Stomach smooth muscle (tissue), 2 donors: ENCODE results near the gene TYRP1.

Source experiments
- H3K27ac ChIP-seq: one replicate; pipeline ENCODE4 v1.7.0; 2013; ENCODE audit warnings: mild to moderate bottlenecking, low read length, inconsistent platforms
- H3K27me3 ChIP-seq, 2 donors: one replicate each; pipeline ENCODE4 v1.7.0; 2013; ENCODE audit warnings: low read length in 2 of 2; ENCODE audit not compliant: insufficient read depth in 2 of 2, control insufficient read depth in 1 of 2
- H3K36me3 ChIP-seq, 2 donors: one replicate each; pipeline ENCODE4 v1.7.0; 2013; ENCODE audit warnings: low read length in 2 of 2; ENCODE audit not compliant: control insufficient read depth in 2 of 2, insufficient read depth in 2 of 2
- H3K4me1 ChIP-seq: one replicate; pipeline ENCODE4 v1.7.0; 2013; ENCODE audit warnings: low read length; ENCODE audit not compliant: control insufficient read depth, insufficient read depth
- H3K4me3 ChIP-seq, 2 donors: one replicate each; pipeline ENCODE4 v1.7.0; 2013; ENCODE audit warnings: low read length in 2 of 2
- H3K9ac ChIP-seq, 2 donors: one replicate each; pipeline ENCODE4 v1.7.0; 2013; ENCODE audit warnings: low read length in 2 of 2, mild to moderate bottlenecking in 1 of 2
- H3K9me3 ChIP-seq, 2 donors: one replicate each; pipeline ENCODE4 v1.7.0; 2013; ENCODE audit warnings: low read length in 2 of 2; ENCODE audit not compliant: control insufficient read depth in 2 of 2
- donor health status: healthy.
- donor health status: Pancreatic carcinoma.

Gene TYRP1, protein sequence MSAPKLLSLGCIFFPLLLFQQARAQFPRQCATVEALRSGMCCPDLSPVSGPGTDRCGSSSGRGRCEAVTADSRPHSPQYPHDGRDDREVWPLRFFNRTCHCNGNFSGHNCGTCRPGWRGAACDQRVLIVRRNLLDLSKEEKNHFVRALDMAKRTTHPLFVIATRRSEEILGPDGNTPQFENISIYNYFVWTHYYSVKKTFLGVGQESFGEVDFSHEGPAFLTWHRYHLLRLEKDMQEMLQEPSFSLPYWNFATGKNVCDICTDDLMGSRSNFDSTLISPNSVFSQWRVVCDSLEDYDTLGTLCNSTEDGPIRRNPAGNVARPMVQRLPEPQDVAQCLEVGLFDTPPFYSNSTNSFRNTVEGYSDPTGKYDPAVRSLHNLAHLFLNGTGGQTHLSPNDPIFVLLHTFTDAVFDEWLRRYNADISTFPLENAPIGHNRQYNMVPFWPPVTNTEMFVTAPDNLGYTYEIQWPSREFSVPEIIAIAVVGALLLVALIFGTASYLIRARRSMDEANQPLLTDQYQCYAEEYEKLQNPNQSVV

DNA sequence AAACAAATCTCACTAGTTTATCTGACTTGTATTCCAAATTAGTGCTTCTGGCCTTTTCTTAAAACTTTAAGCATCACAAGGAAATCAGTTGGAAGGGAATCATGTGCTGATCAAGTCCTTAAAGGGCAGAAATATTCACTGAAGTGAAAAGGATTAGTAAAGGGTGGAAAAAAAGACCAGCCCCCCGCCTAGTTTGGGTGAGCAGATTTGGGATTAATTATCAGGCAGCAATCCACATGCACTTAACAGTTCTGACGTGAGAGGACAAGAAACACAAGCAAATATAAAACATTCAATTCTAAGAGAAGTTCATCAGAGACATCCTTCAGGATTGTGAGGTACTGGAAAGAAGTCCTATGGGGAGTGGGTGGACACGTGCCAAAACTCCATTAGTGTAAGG is at the start of gene TYRP1:
Gene TYRP1 (plus strand): TSS at position 245 of the 400 bp plus-strand sequence. CDS start 612 bp downstream, outside the sequence.
- Histone ChIP-seq H3K27me3 (no peaks in the 10 kb centered on the region), H3K4me3 (no peak within 1 kb of the TSS), H3K36me3 (no peaks in the 10 kb centered on the region), H3K9me3 (no peaks in the 10 kb centered on the region), H3K27ac (no peak within 1 kb of the TSS), H3K4me1 (no peaks in the 10 kb centered on the region), H3K9ac (no peak within 1 kb of the TSS)

DNA sequence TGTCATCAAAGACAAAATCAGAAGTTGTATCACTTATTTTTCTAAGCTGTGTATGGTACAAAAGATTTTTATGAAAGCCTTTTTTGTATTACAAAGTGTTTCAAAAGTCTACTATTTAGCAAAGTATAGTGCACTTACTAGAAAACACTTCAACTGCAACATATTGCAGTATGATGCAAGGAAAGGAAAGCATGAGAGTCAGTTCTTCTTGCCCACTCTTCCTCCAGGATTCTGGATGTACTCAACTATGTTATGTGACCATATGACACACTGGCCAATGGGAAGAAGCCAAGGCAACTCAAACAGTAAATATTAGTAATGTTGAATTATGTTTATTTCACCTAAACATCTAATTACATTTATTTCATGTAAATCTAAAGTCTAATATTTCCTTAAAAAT is 49.5 kb upstream of the TYRP1 start:
- Histone ChIP-seq H3K9ac (no peak overlapping the region), H3K27me3 (no peaks in the 10 kb centered on the region), H3K9me3 (no peaks in the 10 kb centered on the region), H3K36me3 (no peaks in the 10 kb centered on the region), H3K4me1 (no peaks in the 10 kb centered on the region), H3K4me3 (no peak overlapping the region), H3K27ac (no peak overlapping the region)

DNA sequence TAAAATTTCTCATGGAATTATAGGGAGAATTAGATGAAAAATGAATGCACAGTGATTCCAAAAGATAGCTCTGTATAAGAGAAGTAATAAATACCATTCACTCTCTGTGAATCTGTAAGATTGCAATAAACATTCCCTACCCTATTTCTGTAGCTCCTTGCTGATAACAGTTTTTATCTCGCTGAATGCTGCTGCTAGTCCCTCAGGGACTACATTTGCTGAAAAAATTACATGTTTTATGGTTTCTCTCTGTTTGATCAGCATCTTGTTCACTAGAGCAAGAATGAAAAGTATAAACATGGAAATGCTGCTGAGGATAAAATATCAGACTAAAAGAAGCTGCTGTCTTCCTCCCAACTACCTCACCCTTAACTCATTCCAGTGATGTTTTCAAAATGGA is 44.3 kb upstream of the TYRP1 start:
- no peaks in the 10 kb centered on the region for H3K27me3 ChIP-seq
- H3K9me3 ChIP-seq: no peaks in the 10 kb centered on the region
- no peaks in the 10 kb centered on the region for H3K4me1 ChIP-seq
- no peak overlapping the region for H3K4me3 ChIP-seq
- H3K27ac ChIP-seq: no peak overlapping the region
- no peak overlapping the region for H3K9ac ChIP-seq
- no peaks in the 10 kb centered on the region for H3K36me3 ChIP-seq

DNA sequence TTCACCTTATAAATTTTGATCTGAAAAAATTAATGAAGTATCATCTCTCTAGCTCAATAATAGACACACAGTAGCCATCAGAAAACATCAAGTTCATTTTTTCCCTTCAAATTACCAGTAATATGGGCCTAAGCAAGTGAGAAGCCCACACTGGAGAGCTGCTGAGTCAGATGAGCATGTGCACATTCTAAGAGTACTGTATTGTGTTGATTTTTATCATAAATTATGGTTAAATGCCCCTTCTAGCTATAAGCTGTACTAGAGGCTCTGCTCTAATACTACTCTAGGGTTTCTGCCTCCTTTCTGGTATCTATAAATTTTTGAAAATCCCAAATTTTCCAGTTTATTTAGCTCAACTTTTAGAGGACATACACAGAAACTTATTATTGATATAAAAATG is 42.1 kb upstream of the TYRP1 start:
- Histone ChIP-seq H3K4me1 (no peaks in the 10 kb centered on the region), H3K36me3 (no peaks in the 10 kb centered on the region), H3K27me3 (no peaks in the 10 kb centered on the region), H3K4me3 (no peak overlapping the region), H3K9ac (no peak overlapping the region), H3K9me3 (no peaks in the 10 kb centered on the region), H3K27ac (no peak overlapping the region)

DNA sequence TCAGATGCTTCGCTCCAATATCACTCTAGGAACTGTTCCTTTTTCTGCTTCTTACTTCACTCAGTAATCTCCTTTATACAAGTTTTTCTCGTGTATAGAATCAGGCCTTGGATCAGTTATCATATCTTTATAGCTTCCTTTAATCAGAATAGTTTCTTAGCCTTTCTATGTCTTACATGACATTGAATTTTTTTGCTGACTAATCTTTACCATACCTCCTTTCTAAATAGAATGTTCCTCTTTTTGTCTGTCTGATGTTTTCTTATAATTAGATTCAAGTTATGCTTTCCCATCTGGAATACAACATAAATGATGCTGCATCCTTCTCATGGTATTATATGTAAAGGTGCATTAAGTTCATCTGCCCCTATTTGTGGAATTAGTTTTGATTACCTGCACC is 40.2 kb upstream of the TYRP1 start:
- Histone ChIP-seq H3K36me3 (no peaks in the 10 kb centered on the region), H3K9ac (no peak overlapping the region), H3K4me3 (no peak overlapping the region), H3K27me3 (no peaks in the 10 kb centered on the region), H3K9me3 (no peaks in the 10 kb centered on the region), H3K27ac (no peak overlapping the region), H3K4me1 (no peaks in the 10 kb centered on the region)

DNA sequence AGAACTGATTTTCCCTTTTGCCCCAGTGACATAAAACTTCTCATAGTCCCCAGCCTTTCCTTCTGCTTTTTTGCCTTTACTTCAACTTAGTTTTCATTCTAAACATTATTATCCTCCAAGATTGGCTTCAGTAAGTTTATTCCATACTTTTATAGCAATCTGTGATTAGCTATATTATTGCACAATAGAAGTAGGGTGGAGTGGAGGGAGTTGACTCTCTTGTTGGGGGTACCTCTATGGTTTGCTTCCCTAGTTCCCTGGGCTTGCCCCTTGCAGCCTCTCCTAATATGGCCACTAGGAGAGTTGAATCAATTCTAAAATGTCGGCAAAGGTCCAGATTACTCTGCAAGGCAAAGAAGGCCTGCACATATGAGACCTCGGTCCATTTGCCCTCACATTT is 36.4 kb upstream of the TYRP1 start:
- Histone ChIP-seq H3K4me3 (no peak overlapping the region), H3K9me3 (no peaks in the 10 kb centered on the region), H3K27me3 (no peaks in the 10 kb centered on the region), H3K4me1 (no peaks in the 10 kb centered on the region), H3K9ac (no peak overlapping the region), H3K27ac (no peak overlapping the region), H3K36me3 (no peaks in the 10 kb centered on the region)

DNA sequence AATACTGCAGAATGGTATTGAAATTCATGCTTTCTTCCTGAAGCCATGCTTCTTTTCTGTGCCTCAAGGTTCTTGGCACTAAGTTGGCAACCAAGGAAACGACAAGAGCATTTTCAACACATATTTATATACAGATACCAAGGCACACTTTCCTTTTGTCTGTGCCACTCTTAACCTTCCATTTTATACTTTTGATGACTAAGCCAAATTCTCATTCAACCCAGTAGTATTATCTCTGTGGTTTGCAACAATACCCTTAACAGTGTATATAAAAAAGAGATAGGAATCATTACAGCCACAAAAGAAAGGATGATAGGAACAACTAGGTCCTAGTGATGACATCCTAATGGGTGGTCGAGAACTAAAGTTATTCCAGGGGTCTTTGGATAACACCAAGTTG is 36.0 kb upstream of the TYRP1 start:
- no peaks in the 10 kb centered on the region for H3K27me3 ChIP-seq
- no peaks in the 10 kb centered on the region for H3K36me3 ChIP-seq
- H3K4me1 ChIP-seq: no peaks in the 10 kb centered on the region

DNA sequence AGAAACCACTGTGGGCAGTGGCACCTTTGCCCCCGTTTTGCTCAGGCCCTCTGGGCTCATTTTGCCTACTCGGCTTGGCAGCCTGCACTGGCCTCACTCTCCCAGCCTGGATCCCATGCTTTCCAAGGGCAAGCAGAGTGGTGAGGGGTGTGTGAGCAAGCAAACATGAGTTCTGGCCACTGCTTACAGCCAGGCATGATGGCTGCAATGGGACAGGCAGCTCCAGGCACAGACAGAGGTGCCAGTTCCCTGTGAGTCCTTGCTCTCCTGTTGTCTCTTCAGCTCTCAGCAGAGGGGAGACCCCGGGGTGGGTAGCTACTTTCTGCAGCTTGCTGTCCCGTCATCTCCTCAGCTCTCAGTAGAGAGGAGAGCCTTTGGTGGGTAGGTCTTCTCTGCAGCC is 35.2 kb upstream of the TYRP1 start:
- H3K4me3 ChIP-seq: no peak overlapping the region

More for the DNA sequence above, 36.0 kb upstream of the TYRP1 start:
- H3K9ac ChIP-seq: no peak overlapping the region
- no peaks in the 10 kb centered on the region for H3K9me3 ChIP-seq
- H3K27ac ChIP-seq: no peak overlapping the region
- H3K4me3 ChIP-seq: no peak overlapping the region

DNA sequence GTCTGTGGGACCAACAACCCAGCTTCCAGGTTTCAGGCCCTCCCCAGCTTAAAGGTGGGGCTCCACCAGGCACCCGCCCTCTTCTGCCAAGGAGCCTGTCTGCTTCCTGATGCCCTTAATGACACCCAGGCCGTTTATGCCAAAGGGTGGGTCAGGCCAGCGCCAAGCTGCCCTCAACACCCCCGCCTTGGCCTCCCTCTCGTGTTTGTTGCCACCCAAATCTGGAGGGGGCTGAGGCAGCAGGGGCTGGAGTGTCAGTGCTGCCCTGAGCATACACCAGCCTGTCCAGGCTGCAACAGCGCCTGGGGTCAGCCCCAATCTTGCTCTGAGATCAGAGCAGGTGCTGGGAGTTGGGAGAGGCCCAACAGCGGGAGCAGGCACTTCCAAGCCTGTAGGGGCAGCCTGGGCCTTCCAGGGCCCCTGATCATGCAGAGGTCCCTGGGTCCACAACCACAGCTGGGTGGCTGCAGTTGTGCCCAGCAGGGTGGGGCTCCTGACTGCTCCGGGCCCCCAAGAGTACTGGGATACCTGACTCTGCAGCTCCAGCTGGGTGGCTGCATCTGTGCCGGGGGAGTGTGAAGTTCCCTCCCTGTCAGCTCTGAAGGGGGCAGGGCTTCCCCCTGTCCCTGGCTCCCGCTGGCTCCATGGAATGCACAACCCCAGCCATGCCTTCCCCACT is 34.5 kb upstream of the TYRP1 start:
- H3K9me3 ChIP-seq: no peaks in the 10 kb centered on the region
- no peak overlapping the region for H3K27ac ChIP-seq
- no peaks in the 10 kb centered on the region for H3K36me3 ChIP-seq
- H3K27me3 ChIP-seq: no peaks in the 10 kb centered on the region
- no peaks in the 10 kb centered on the region for H3K4me1 ChIP-seq
- H3K9ac ChIP-seq: no peak overlapping the region
- no peak overlapping the region for H3K4me3 ChIP-seq

More for the DNA sequence above, 35.2 kb upstream of the TYRP1 start:
- H3K9me3 ChIP-seq: no peaks in the 10 kb centered on the region
- no peak overlapping the region for H3K9ac ChIP-seq
- H3K4me1 ChIP-seq: no peaks in the 10 kb centered on the region
- H3K27me3 ChIP-seq: no peaks in the 10 kb centered on the region
- no peaks in the 10 kb centered on the region for H3K36me3 ChIP-seq
- H3K27ac ChIP-seq: no peak overlapping the region

DNA sequence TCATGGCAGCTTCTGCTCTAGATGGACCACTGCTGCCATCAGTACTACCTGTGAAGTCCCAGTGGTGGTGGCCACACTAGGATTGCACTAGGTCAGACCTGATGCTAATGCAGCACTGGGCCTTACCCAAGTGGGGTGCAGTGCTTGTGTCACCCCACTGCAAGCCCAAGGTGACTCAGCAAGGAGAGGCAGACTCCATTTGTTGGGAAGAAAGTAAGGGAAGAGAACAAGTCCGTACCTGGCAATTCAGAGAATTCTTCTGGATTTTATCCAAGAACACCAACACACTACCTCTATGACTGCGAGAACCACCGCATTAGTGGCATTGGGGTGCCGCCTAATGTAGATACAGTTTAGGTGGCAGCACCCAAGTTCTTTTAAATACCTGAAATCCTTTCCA is 34.0 kb upstream of the TYRP1 start:
- Histone ChIP-seq H3K27ac (no peak overlapping the region), H3K36me3 (no peaks in the 10 kb centered on the region), H3K9me3 (no peaks in the 10 kb centered on the region), H3K4me1 (no peaks in the 10 kb centered on the region), H3K4me3 (no peak overlapping the region), H3K9ac (no peak overlapping the region), H3K27me3 (no peaks in the 10 kb centered on the region)

DNA sequence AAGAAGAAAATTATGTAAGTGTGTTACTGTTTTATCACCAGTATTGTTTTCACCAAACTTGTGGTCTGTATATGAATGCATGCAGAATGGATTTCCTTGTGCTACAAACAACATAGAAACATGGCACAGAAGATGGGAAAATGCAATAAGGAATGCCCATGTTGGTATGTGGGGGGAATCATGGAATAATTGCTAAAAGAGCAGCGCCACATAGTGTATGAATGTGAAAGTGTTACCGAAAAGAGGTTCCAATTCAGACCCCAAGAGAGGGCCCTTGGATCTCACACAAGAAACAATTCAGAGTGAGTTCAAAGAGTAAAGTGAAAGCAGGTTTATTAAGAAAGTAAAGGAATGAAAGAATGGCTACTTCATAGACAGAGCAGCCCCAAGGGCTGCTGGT is 26.4 kb upstream of the TYRP1 start:
- Histone ChIP-seq H3K27ac (no peak overlapping the region), H3K4me1 (no peaks in the 10 kb centered on the region), H3K27me3 (no peaks in the 10 kb centered on the region), H3K36me3 (no peaks in the 10 kb centered on the region), H3K9me3 (no peaks in the 10 kb centered on the region), H3K4me3 (no peak overlapping the region), H3K9ac (no peak overlapping the region)
